Kidney epithelial cell (primary cell): Measurements from ENCODE around the gene ACTR3C. TPM values are rescaled to one million over a fixed set of nuclear protein-coding genes. Genes with fewer than 3 reads are reported as not detected.

Source experiments
- DNase-seq: peaks from one replicate; pipeline ENCODE4 v3.0.0-alpha.2; 2010; ENCODE audit warnings: low read depth
- H3K27me3 ChIP-seq: 2 replicates; pipeline ENCODE4 v1.6.0; 2011; ENCODE audit warnings: low read length; ENCODE audit not compliant: control insufficient read depth, insufficient read depth
- H3K36me3 ChIP-seq: 2 replicates; pipeline ENCODE4 v1.5.1; 2011; ENCODE audit warnings: low read length; ENCODE audit not compliant: control insufficient read depth, insufficient read depth
- H3K4me3 ChIP-seq: 2 replicates; pipeline ENCODE4 v1.5.1; 2011; ENCODE audit warnings: low read depth, mild to moderate bottlenecking, control low read depth, low read length
- total RNA-seq: library from RNA; depleted of rRNA; stranded (reverse); fragments of >200 nt; gene quantifications from 2 replicates; pipeline ENCODE4 v1.2.3, GENCODE V29; 2015
- TF ChIP-seq, protein P1 (sequence below): IDR thresholded peaks from 2 replicates; pipeline ENCODE4 v1.5.1; 2011; ENCODE audit warnings: mild to moderate bottlenecking, moderate library complexity, low read length, control low read depth, inconsistent platforms; ENCODE audit not compliant: insufficient read depth, poor library complexity, severe bottlenecking

ACTR3C gene
- total RNA-seq, 1 donor from 2014 or later = 3.3 TPM

DNA sequence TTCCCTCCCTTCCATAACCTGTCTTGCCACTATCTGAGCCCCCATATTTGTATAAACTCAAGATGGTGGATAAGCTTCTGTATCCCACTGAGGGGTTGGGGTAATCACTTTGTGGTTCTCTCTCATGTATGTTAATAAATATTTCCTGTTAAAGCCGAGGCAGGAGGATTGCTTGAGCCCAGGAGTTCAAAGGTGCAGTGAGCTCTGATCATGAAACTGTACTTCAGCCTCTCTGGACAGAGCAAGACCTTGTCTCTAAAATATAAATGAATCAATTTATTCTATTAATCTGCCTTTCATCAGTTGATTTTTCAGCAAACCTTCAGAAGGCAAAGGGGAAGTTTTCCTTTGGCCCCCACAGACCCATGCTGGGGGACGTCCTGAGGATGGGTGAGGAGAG lies 19.9 kb upstream of the ACTR3C start:
- H3K27me3 ChIP-seq = peaks cover 16% of the 10 kb centered on the region
- TF ChIP-seq, protein P1, sequence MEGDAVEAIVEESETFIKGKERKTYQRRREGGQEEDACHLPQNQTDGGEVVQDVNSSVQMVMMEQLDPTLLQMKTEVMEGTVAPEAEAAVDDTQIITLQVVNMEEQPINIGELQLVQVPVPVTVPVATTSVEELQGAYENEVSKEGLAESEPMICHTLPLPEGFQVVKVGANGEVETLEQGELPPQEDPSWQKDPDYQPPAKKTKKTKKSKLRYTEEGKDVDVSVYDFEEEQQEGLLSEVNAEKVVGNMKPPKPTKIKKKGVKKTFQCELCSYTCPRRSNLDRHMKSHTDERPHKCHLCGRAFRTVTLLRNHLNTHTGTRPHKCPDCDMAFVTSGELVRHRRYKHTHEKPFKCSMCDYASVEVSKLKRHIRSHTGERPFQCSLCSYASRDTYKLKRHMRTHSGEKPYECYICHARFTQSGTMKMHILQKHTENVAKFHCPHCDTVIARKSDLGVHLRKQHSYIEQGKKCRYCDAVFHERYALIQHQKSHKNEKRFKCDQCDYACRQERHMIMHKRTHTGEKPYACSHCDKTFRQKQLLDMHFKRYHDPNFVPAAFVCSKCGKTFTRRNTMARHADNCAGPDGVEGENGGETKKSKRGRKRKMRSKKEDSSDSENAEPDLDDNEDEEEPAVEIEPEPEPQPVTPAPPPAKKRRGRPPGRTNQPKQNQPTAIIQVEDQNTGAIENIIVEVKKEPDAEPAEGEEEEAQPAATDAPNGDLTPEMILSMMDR = no peak
- H3K4me3 ChIP-seq = no peak overlapping the region

DNA sequence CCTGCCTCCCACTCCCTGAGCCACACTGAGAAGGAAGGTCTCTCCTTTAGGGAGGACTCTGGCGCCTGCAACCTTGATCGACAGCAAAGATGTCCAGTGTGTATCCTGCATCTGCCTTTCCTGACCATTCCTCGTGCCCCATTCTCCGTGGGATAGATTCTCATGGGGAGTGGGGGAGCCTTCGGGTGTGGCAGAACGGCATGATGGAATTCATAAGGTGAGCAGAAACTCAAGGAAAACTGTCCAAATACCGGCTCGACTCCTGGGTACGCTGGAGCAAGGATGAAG lies 18.7 kb upstream of the ACTR3C start:
- DNase-seq = no peak
- H3K36me3 ChIP-seq = no peaks in the 10 kb centered on the region
- no peak overlapping the region for H3K4me3 ChIP-seq
- H3K27me3 ChIP-seq = peaks cover 16% of the 10 kb centered on the region
- TF ChIP-seq, protein P1 = no peak

More for the DNA sequence above, 19.9 kb upstream of the ACTR3C start:
- no peak for DNase-seq
- no peaks in the 10 kb centered on the region for H3K36me3 ChIP-seq

DNA sequence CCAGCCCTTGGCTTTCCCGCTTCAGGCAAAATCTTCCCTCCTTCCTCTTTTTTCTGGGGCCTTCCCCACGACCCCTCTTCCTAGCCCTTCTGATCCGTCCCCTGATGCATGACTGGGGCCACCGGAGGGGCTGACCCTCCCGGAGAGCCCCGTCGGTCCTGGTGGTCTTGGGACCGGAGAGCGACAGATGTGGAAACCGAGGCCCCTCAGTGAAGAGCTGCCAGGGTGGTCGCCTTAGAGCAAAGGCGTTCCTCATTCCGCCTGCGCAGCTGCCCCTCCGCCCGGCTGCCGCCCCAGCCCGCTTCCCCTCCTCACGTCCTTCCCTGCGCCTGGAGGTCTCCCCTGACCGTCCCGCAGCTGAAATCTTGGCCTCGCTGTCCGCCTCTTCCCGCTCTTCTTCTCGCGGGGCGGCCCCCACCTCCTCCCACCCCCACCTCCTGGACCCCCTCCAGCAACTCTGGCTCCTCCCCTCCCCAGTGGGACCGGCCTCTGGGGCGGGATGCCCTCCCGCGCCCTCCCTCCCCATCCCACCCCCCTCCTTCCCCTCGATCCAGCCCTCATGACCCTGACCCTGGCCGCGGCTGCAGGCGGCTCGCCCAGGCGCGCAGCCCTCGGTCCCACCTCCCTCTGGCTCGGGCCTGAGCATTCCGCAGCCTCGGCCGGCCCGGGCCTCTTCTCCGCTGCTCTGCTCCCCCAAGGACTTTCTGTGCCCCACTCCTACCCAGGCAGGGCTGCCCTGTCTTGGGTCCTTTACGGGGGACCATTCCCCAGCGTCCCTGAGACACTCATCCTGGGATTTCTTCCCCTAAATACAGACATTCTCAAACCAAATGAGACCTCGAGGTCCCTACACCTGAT lies 18.1 kb upstream of the ACTR3C start, which contains the start of gene RARRES2:
TSS of gene RARRES2 (minus strand) at position 367 of the 858 bp plus-strand sequence. CDS start 1,020 bp downstream, outside the sequence.
- peaks cover 14% of the 10 kb centered on the region for H3K27me3 ChIP-seq

DNA sequence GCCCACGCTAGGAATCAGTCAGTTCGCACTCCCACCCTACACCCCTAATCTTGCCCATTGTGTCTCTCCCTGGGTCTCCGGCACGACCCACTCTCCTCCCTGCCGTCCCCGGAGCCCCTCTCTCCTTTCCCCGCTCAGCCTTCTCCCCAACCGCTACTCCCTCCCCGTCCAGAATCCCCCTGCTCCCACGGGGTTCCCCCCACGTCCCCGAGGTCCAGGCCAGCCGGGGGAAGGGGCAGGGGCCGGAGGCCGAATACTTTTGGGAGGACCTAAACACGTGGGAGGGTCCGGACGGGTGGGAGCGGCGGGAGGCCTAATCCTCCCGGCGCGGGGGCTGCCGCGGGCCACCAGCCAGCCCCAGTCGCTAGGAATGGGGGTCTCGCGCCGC lies 17.5 kb upstream of the ACTR3C start:
- TF ChIP-seq, protein P1 = no peak
- Histone ChIP-seq H3K36me3 (no peaks in the 10 kb centered on the region), H3K27me3 (peaks cover 12% of the 10 kb centered on the region), H3K4me3 (peak overlapping the region; percentile 40)
- DNase-seq = no peak

More for the DNA sequence above, 18.1 kb upstream of the ACTR3C start, which contains the start of gene RARRES2:
- no peak for DNase-seq
- TF ChIP-seq, protein P1 = no peak
- Histone ChIP-seq H3K36me3 (no peaks in the 10 kb centered on the region), H3K4me3 (peak within 1 kb of the TSS; percentile 40)

DNA sequence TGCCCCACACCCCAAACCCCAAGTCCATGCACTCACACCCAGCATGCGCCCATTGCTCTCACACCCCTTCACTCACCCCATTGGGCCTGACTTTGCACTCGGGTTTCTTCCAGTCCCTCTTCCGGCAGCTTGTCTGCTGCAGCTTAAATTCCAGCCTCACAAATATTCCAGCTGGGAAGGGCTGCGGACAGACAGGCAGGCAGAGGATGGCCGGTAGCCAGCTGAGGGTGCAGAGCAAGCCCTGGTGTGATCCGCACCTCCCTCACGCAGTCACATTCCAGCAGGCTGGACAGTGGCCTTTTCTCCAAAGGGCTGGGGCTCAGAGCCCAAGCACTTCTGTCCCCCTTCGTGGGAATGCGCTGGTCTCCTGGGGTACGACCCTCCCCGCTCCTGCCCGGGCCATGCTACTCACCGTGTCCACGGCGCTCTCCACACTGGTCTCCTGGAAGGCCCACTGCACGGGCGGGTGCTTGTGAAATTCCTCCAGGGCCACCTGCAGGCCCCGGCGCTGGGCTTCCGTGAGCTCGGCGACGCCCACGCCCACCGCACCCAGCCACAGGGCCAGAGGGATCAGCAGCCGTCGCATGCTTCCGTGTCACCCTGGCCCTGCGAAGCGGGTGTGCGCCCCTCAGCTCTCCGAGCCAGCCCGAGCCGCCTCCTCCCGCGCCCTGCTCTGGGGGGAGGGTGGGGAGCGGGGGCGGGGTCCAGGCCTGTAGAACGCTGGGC lies 16.8 kb upstream of the ACTR3C start:
- TF ChIP-seq, protein P1 = no peak
- H3K36me3 ChIP-seq = no peaks in the 10 kb centered on the region
- H3K27me3 ChIP-seq = peaks cover 12% of the 10 kb centered on the region
- peak overlapping the region; percentile 40 for H3K4me3 ChIP-seq
- DNase-seq = no peak
